ENCODE data around the gene ABCA7.

DNA sequence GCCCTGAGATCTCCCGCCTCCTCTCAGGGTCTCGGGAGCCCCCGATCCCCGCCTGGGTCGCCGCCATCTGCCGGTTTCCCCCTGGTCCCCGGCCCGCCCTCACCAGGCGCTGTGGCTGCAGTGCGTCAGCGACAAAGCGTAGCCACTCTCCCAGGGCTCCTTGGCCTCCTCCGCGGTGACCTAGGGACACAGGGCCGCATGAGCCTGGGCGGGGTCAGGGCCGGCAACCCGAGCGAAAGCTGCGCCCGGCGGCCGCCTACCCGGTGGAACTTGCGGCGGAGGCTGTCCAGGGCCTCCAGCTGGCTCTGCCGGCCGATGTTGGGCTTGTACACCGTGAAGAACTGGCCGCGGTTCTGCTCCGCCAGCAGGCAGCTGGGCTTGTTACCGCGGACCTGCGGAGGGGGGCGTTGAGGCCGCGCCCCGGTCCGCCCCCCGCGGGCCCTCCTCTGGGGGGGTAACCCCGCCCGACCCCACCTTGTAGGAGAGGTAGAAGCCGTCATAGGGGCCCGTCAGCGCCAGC, 69.2 kb downstream of the ABCA7 start:
- TF ChIP-seq, protein P1, sequence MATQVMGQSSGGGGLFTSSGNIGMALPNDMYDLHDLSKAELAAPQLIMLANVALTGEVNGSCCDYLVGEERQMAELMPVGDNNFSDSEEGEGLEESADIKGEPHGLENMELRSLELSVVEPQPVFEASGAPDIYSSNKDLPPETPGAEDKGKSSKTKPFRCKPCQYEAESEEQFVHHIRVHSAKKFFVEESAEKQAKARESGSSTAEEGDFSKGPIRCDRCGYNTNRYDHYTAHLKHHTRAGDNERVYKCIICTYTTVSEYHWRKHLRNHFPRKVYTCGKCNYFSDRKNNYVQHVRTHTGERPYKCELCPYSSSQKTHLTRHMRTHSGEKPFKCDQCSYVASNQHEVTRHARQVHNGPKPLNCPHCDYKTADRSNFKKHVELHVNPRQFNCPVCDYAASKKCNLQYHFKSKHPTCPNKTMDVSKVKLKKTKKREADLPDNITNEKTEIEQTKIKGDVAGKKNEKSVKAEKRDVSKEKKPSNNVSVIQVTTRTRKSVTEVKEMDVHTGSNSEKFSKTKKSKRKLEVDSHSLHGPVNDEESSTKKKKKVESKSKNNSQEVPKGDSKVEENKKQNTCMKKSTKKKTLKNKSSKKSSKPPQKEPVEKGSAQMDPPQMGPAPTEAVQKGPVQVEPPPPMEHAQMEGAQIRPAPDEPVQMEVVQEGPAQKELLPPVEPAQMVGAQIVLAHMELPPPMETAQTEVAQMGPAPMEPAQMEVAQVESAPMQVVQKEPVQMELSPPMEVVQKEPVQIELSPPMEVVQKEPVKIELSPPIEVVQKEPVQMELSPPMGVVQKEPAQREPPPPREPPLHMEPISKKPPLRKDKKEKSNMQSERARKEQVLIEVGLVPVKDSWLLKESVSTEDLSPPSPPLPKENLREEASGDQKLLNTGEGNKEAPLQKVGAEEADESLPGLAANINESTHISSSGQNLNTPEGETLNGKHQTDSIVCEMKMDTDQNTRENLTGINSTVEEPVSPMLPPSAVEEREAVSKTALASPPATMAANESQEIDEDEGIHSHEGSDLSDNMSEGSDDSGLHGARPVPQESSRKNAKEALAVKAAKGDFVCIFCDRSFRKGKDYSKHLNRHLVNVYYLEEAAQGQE (IDR thresholded peaks at IDR 0.05; ENCODE audit: borderline replicate concordance) = no peak
- TF ChIP-seq CTCF (IDR thresholded peaks at IDR 0.05; ENCODE audit: poor library complexity, severe bottlenecking) = no peak
- TF ChIP-seq SMC3 (conservative IDR thresholded peaks at IDR 0.05; ENCODE audit: poor library complexity) = no peak
- TF ChIP-seq POLR2AphosphoS5 (IDR thresholded peaks at IDR 0.05) = no peak
- no peak for TF ChIP-seq EZH2 (IDR thresholded peaks at IDR 0.05; ENCODE audit: borderline replicate concordance, insufficient read depth, low read length, poor library complexity, severe bottlenecking)
